NCI-H2107 treated with DMSO at 0.1 percent for 48 hours (cell line): ENCODE data around the gene GRAMD1B.

ENCODE experiments used
- DNase-seq: peaks from one replicate; lab custom pipeline; 2025; ENCODE audit not compliant: unreplicated experiment; lab: John Stamatoyannopoulos, UW

Gene GRAMD1B

GRCh38 chr11:123473941-123474677 is 44.0 kb downstream of the GRAMD1B start:
- no peak for DNase-seq

DNA sequence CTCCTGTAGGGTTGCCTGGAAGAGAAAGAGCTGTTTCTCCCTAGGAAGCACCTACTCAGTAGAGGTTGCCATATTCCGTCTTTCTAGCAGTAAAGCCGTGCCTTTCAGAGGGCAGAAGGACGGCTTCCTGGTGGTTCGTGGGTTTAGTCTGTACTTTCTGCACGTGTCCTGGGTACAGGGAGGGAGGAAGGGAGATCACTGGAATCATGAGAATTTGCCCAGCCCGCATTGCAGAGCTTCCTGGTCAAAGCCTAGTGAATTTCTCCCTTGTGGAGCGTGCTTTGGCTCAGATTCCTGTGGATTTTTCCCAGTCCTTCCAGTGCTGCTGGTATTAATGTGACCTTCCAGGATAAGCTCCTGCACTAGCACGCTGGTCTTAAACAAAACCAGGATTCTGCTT is 44.9 kb downstream of the GRAMD1B start:
- DNase-seq, result no peak

GRCh38 chr11:123475469-123475868 is 45.4 kb downstream of the GRAMD1B start:
- DNase-seq, result peak; percentile 30

DNA sequence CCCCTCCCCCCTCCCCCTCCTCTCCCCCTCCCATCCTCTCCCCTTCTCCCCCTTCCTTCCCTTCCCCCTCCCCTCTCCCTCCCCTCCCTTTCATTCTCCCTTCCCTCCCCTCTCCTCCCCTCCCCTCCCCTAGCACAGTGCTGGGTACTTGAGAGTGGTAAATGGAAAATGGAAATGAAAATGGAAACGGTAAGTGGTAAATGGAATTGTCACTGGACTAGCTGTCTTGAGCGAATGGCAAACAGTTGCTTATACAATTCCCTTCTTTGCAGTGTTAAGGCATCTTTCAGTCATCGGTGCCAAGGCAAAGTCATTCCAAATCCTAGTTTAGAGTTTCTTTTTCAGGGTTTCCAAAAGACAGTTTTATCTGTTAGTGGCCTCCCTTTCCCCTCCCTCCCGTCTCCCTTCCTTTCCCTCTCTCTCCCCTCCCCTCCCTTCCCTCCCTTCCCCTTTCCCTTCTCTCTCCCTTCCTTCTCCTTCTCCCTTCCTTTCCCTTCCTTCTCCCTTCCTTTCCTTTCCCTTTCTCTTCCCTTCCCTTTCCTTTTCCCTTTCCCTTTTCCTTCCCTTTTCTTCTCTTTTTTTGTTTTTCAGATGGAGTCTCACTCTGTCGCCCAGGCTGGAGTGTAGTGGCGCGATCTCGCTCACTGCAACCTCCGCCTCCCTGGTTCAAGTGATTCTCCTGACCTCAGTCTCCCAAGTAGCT is 47.3 kb downstream of the GRAMD1B start:
- DNase-seq, result no peak

GRCh38 chr11:123478352-123478987 is 48.4 kb downstream of the GRAMD1B start:
- DNase-seq, result peak; percentile 59

DNA sequence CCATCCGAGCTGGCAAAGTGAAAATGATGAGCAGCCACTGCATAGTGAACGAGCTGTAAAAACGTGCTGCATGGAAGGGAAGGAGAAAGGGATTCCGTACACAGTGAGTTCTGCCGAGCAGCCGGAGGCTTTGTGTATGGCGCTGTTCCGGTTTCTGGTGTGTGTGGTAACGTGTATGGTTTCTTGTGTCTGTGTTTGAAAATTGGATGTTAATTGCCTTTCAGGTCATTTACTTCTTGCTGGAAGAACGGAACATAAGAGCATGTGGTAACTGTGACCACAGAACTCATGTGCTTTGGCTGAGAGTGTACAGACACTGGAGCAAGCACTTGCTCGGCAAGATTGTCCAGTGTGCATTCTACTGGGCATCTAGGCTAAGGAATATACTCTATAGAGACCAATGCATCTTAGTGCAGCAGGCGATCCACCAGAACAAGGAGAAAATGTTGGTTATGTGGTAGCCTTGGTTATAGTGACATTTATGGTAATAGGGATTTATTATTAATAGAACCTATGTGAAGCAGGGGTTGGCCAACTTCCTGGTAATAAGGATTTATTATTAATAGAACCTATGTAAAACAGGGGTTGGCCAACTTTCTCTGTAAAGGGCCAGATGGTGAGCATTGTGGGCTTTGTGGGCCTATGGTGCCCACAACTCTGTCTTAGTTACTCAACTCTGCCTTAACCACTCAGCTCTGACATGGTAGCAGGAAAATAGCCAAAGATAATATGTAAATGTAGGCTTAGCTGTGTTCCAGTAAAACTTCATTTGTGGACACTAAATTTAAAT is 49.2 kb downstream of the GRAMD1B start:
- DNase-seq, result no peak

GRCh38 chr11:123480290-123480815 is 50.3 kb downstream of the GRAMD1B start:
- no peak for DNase-seq

DNA sequence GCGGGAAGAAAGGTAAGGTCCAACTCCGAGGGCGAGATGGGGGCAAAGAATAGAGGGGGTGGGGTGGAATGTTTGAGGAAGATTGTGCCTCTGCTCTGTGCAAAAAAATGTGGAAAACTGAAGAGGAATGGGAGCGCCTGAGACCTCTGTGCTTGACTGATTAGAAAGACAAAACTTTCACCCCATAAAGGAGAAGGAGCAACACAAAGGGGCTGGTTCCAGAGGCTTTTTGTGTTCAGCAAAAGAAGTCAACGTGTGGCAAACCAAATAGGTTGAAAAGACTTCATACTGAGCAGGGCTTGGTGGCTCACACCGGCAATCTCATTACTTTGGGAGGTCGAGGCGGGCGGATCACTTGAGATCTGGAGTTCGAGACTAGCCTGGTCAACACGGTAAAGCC is 50.8 kb downstream of the GRAMD1B start:
- no peak for DNase-seq

DNA sequence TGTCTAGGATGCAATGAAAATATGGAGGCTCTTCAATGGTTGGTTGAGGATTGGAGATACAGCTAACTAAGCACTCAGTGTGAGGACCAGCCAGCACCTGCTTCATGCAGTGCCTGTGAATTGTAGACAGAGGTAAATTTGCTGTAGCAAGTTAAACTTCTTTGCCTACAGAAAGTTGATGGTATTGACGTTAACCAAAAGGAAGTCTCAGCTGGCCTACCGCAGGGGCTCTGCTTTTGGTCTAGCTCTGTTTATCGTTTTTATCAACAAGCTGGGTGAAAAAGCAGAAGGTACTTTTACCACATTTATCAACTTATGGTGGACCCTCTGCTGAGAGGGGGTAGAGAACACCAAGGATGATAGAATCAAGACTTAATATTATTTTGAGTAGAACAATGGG is 51.6 kb downstream of the GRAMD1B start:
- no peak for DNase-seq

DNA sequence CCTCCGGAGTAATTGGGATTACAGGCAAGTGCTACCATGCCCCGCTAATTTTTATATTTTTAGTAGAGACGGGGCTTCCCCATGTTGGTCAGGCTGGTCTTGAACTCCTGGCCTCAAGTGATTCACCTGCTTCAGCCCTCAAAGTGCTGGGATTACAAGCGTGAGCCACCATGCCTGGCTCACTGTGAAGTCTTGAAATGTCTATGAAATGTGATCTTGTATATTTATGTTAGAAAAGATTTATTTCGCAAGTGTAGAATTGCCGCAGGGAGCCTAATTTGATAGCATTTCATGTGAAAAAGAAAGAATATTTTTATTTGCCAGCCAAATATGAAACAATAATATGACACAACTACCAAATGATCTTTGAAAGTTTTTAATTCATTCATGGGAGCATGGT is 52.1 kb downstream of the GRAMD1B start:
- DNase-seq, result no peak

DNA sequence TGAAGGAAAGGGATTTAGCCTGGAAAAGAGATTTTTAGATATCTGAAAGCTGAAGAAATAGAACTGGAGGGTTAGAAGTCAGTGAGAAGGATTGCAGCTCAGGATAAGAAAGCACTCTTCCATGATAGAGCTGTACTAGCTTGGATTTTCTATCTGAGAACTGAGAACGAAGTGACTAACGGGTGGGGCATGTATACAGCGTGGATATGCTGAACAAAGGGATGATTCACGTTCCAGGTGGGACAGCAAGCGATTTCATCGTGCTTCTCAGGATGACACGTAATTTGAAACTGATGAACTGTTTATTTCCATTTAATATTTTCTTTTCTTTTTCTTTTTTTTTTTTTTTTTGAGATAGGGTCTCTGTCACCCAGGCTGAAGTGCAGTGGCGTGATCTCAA is 53.0 kb downstream of the GRAMD1B start:
- no peak for DNase-seq

DNA sequence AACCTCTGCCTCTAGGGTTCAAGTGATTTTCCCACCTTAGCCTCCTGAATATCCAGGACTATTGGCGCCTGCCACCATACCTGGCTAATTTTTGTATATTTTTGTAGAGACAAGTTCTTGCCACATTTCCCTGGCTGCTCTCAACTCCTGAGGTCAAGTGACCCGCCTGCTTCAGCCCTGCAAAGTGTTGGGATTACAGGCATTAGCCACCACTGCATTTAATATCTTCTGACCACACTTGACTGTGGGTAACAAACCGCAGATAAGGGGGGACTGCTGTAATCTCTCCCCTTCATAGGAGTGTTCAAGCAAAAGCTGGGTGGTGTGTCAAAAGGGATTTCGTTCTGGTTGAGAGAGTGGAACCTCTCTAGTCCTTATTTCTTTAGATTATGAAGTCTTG is 53.4 kb downstream of the GRAMD1B start:
- DNase-seq, result no peak

- DNase-seq, result no peak
Observed at GRCh38 chr11:123484448-123484847, 54.4 kb downstream of the GRAMD1B start.

DNA sequence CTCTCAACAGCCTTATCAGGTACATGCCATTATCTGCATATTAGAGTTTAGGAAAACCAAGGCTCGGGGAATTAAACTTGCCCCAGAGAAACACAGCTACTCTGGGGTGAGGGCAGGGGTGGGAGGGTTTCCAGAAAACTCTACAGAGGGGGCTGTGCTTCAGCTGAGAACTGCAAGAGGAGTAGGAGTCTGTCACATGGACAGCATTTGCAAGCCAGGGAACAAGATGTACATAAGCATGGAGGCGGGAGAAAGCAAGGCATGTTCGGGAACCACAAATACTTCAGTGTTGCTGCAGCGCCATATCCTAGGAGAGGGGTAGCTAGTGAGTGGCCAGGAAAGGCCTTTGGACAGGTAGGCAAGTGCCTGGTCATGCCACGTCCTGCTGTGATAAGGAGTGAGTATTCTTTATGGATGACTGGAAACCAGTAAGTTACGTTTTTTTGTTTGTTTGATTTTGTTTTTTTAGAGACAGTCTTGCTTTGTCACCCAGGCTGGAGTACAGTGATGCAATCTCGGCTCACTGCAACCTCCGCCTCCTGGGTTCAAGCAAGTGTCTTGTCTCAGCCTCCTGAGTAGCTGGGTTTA is 57.2 kb downstream of the GRAMD1B start:
- DNase-seq, result no peak

- no peak for DNase-seq
Observed at GRCh38 chr11:123490527-123490926, 60.5 kb downstream of the GRAMD1B start.

- DNase-seq, result no peak
Observed at GRCh38 chr11:123491241-123491640, 61.2 kb downstream of the GRAMD1B start.

- no peak for DNase-seq
Observed at GRCh38 chr11:123493349-123494063, 63.4 kb downstream of the GRAMD1B start.

DNA sequence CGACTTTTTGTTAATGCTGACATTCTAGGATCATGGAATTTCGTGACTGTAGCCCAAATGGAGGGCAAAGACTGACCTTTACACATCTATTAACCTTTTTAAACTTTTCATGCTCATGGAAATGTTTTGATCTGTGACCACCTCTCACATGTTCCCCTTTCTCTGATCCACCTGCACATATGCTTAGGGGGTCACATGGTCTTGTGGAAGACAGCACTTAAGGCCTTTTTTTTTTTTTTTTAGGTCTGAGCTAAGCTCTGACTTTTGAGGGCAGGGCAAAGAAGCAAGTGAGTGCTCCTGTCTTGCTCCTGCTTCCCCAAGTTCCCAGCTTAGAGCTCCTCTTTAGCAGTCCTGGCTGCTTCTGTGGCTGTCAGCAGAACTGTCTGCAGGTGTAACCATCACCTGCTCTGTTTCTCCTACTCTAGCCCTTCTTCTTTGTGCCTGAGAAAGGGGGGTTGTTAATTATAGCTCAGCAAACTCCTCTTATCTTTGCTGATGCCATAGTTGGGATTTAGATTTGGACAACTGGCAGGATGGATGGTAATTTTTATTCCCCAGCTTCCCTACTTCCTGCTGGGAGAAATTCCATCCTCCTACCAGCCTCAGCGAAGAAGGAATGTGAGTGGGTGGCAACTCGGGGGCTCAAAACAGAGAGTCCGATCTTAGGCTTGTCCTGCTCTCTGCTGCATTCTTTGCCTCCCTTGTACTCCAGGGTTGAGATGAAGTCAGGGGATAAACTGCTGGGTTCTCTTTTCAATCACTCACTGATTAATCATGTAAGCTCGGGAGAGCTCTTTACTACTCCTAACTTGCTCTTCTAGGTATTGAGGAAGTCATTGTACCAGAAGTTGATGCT is 64.4 kb downstream of the GRAMD1B start:
- no peak for DNase-seq

GRCh38 chr11:123504401-123504800 is 74.3 kb downstream of the GRAMD1B start:
- no peak for DNase-seq
